Body of pancreas (tissue), 4 donors: Measurements from ENCODE around the gene LAMA2. TPM values are rescaled to one million over a fixed set of nuclear protein-coding genes. Genes with fewer than 3 reads are reported as not detected.

Experiments
- ATAC-seq: fragments of 150-250 bp; one replicate; pipeline ENCODE4 v1.9.1; 2016
- DNase-seq, 4 donors: peaks; one replicate each; pipeline ENCODE4 v3.0.0-alpha.2; 2019
- H3K27ac ChIP-seq, 4 donors: fragments of 200-600 bp; sonication (generic); 1 replicate in 3 of 4; 2 replicates in 1 of 4; pipeline versions ENCODE4 v1.5.1 to v1.6.1; 2016 to 2019; ENCODE audit warnings: mild to moderate bottlenecking in 1 of 4, mixed read lengths in 1 of 4, moderate library complexity in 1 of 4
- H3K27me3 ChIP-seq, 2 donors: fragments of 200-600 bp; sonication (generic); one replicate each; pipeline ENCODE4 v1.6.0; 2016; ENCODE audit warnings: mild to moderate bottlenecking in 1 of 2
- H3K36me3 ChIP-seq, 2 donors: fragments of 200-600 bp; sonication (generic); replicated peaks in 1 of 2; 2 replicates each; pipeline ENCODE4 v1.5.1; 2016; ENCODE audit warnings: low read depth in 2 of 2; ENCODE audit not compliant: insufficient read depth in 1 of 2
- H3K4me1 ChIP-seq: fragments of 200-600 bp; sonication (generic); one replicate; pipeline ENCODE4 v1.6.0; 2016
- H3K4me3 ChIP-seq, 2 donors: fragments of 200-600 bp; sonication (generic); 1 replicate in 1 of 2; 2 replicates in 1 of 2; pipeline ENCODE4 v1.5.1; 2016 to 2019
- H3K9me3 ChIP-seq, 3 donors: fragments of 200-600 bp; sonication (generic); 1 replicate in 2 of 3; 2 replicates in 1 of 3; pipeline ENCODE4 v1.5.1; 2016
- CTCF ChIP-seq, 7 experiments: fragments of 450-650 bp in 4 of 7; fragments of 200-600 bp in 3 of 7; sonication (generic) in 3 of 7; IDR thresholded peaks; one replicate each; pipeline ENCODE4 v1.5.1; 2016 to 2019; ENCODE audit warnings: antibody characterized with exemption in 7 of 7
- POLR2A ChIP-seq, 3 donors: fragments of 450-650 bp; IDR thresholded peaks; one replicate each; pipeline ENCODE4 v1.6.1; 2016; ENCODE audit warnings: antibody characterized with exemption in 3 of 3, mild to moderate bottlenecking in 2 of 3
- WGBS, 2 donors: methylation state at CpG; one replicate each; pipeline ENCODE4 v1.1.5; 2017; 5-methylcytosine and 5-hydroxymethylcytosine counted together
- intact Hi-C: fragments of 100-400 bp; cut with DNase I; formaldehyde crosslinking; loops from one replicate; pipeline ENCODE4 v1.15.1; 2023
- total RNA-seq, 2 donors: library from RNA; depleted of rRNA; stranded (reverse); fragments of >200 nt; gene quantifications; one replicate each; pipeline ENCODE4 v1.1.0, GENCODE V29; 2016

LAMA2 gene
- total RNA-seq, 2 donors from 2014 or later = 43.3 to 54.7 TPM

GRCh38 chr6:129453073-129453472, 570.1 kb downstream of the LAMA2 start:
- TF ChIP-seq POLR2A (IDR thresholded peaks at IDR 0.05) (no peak), CTCF (IDR thresholded peaks at IDR 0.05) (no peak)
- DNase-seq = no peak
- no peaks in the 10 kb centered on the region for H3K36me3 ChIP-seq
- intact Hi-C loops = no loop called here
- no peak overlapping the region for H3K27ac ChIP-seq
- H3K4me1 ChIP-seq = no peaks in the 10 kb centered on the region
- no peak for ATAC-seq
- 52 to 65% methylated on average over 3 of the region's 3 CpGs for WGBS, 2 donors
- H3K27me3 ChIP-seq = no peaks in the 10 kb centered on the region
- no peak overlapping the region for H3K4me3 ChIP-seq
- no peaks in the 10 kb centered on the region for H3K9me3 ChIP-seq

- WGBS, 2 donors = 78 to 85% methylated on average over 1 of the region's 1 CpG
- H3K4me1 ChIP-seq = no peaks in the 10 kb centered on the region
- ATAC-seq (no peak), DNase-seq (no peak)
- intact Hi-C loops = no loop called here
- H3K27ac ChIP-seq = no peak overlapping the region
- no peaks in the 10 kb centered on the region for H3K9me3 ChIP-seq
- no peak overlapping the region for H3K4me3 ChIP-seq
- no peaks in the 10 kb centered on the region for H3K27me3 ChIP-seq
- no peaks in the 10 kb centered on the region for H3K36me3 ChIP-seq
- TF ChIP-seq POLR2A (IDR thresholded peaks at IDR 0.05) (no peak), CTCF (IDR thresholded peaks at IDR 0.05) (no peak)
Observed at GRCh38 chr6:129454488-129454887, 571.5 kb downstream of the LAMA2 start.

- intact Hi-C loops = no loop called here
- TF ChIP-seq POLR2A (IDR thresholded peaks at IDR 0.05) (no peak), CTCF (IDR thresholded peaks at IDR 0.05) (no peak)
- Histone ChIP-seq H3K27ac (no peak overlapping the region), H3K27me3 (no peaks in the 10 kb centered on the region), H3K4me3 (no peak overlapping the region), H3K4me1 (no peaks in the 10 kb centered on the region), H3K9me3 (no peaks in the 10 kb centered on the region), H3K36me3 (no peaks in the 10 kb centered on the region)
- DNase-seq = no peak
- ATAC-seq = no peak
- WGBS, 2 donors = 75 to 78% methylated on average over 3 of the region's 3 CpGs
Observed at GRCh38 chr6:129455126-129455769, 572.3 kb downstream of the LAMA2 start.

- Histone ChIP-seq H3K27ac (no peak overlapping the region), H3K36me3 (no peaks in the 10 kb centered on the region), H3K27me3 (no peaks in the 10 kb centered on the region), H3K9me3 (no peaks in the 10 kb centered on the region), H3K4me1 (no peaks in the 10 kb centered on the region), H3K4me3 (no peak overlapping the region)
- no peak for DNase-seq
- no peak for ATAC-seq
- WGBS, 2 donors = 49 to 53% methylated on average over 2 of the region's 2 CpGs
- TF ChIP-seq POLR2A (IDR thresholded peaks at IDR 0.05) = no peak
- no peak for TF ChIP-seq CTCF (IDR thresholded peaks at IDR 0.05)
- intact Hi-C loops = no loop called here
Observed at GRCh38 chr6:129460221-129460620, 577.3 kb downstream of the LAMA2 start.

GRCh38 chr6:129469070-129469662, 586.2 kb downstream of the LAMA2 start:
- Histone ChIP-seq H3K36me3 (no peaks in the 10 kb centered on the region), H3K27ac (no peak overlapping the region), H3K27me3 (no peaks in the 10 kb centered on the region), H3K4me3 (no peak overlapping the region), H3K4me1 (no peaks in the 10 kb centered on the region), H3K9me3 (no peaks in the 10 kb centered on the region)
- WGBS, 2 donors = 48 to 61% methylated on average over 3 of the region's 3 CpGs
- intact Hi-C loops = no loop called here
- ATAC-seq (no peak), DNase-seq (no peak)
- TF ChIP-seq POLR2A (IDR thresholded peaks at IDR 0.05) (no peak), CTCF (IDR thresholded peaks at IDR 0.05) (no peak)
